Body of pancreas (tissue), 4 donors: ENCODE data around the gene UBAC1. TPM values are rescaled to one million over a fixed set of nuclear protein-coding genes. Genes with fewer than 3 reads are reported as not detected.

Experiments used
- ATAC-seq: fragments of 150-250 bp; one replicate; pipeline ENCODE4 v1.9.1; 2016
- DNase-seq, 4 donors: peaks; one replicate each; pipeline ENCODE4 v3.0.0-alpha.2; 2019
- H3K27ac ChIP-seq, 4 donors: fragments of 200-600 bp; sonication (generic); 1 replicate in 3 of 4; 2 replicates in 1 of 4; pipeline versions ENCODE4 v1.5.1 to v1.6.1; 2016 to 2019; ENCODE audit warnings: mild to moderate bottlenecking in 1 of 4, mixed read lengths in 1 of 4, moderate library complexity in 1 of 4
- H3K27me3 ChIP-seq, 2 donors: fragments of 200-600 bp; sonication (generic); one replicate each; pipeline ENCODE4 v1.6.0; 2016; ENCODE audit warnings: mild to moderate bottlenecking in 1 of 2
- H3K36me3 ChIP-seq, 2 donors: fragments of 200-600 bp; sonication (generic); replicated peaks in 1 of 2; 2 replicates each; pipeline ENCODE4 v1.5.1; 2016; ENCODE audit warnings: low read depth in 2 of 2; ENCODE audit not compliant: insufficient read depth in 1 of 2
- H3K4me1 ChIP-seq: fragments of 200-600 bp; sonication (generic); one replicate; pipeline ENCODE4 v1.6.0; 2016
- H3K4me3 ChIP-seq, 2 donors: fragments of 200-600 bp; sonication (generic); 1 replicate in 1 of 2; 2 replicates in 1 of 2; pipeline ENCODE4 v1.5.1; 2016 to 2019
- H3K9me3 ChIP-seq, 3 donors: fragments of 200-600 bp; sonication (generic); 1 replicate in 2 of 3; 2 replicates in 1 of 3; pipeline ENCODE4 v1.5.1; 2016
- POLR2A ChIP-seq, 3 donors: fragments of 450-650 bp; IDR thresholded peaks; one replicate each; pipeline ENCODE4 v1.6.1; 2016; ENCODE audit warnings: antibody characterized with exemption in 3 of 3, mild to moderate bottlenecking in 2 of 3
- WGBS, 2 donors: methylation state at CpG; one replicate each; pipeline ENCODE4 v1.1.5; 2017; 5-methylcytosine and 5-hydroxymethylcytosine counted together
- intact Hi-C: fragments of 100-400 bp; cut with DNase I; formaldehyde crosslinking; loops from one replicate; pipeline ENCODE4 v1.15.1; 2023
- total RNA-seq, 2 donors: library from RNA; depleted of rRNA; stranded (reverse); fragments of >200 nt; gene quantifications; one replicate each; pipeline ENCODE4 v1.1.0, GENCODE V29; 2016
- TF ChIP-seq, protein P1 (sequence below), 7 experiments: fragments of 450-650 bp in 4 of 7; fragments of 200-600 bp in 3 of 7; sonication (generic) in 3 of 7; IDR thresholded peaks; one replicate each; pipeline ENCODE4 v1.5.1; 2016 to 2019; ENCODE audit warnings: antibody characterized with exemption in 7 of 7

UBAC1 gene
- total RNA-seq, 2 donors from 2014 or later, result 17.4 to 25.4 TPM

GRCh38 chr9:135903786-135904520 is 57.2 kb downstream of the UBAC1 start:
- intact Hi-C loops, result no loop called here
- TF ChIP-seq, protein P1, sequence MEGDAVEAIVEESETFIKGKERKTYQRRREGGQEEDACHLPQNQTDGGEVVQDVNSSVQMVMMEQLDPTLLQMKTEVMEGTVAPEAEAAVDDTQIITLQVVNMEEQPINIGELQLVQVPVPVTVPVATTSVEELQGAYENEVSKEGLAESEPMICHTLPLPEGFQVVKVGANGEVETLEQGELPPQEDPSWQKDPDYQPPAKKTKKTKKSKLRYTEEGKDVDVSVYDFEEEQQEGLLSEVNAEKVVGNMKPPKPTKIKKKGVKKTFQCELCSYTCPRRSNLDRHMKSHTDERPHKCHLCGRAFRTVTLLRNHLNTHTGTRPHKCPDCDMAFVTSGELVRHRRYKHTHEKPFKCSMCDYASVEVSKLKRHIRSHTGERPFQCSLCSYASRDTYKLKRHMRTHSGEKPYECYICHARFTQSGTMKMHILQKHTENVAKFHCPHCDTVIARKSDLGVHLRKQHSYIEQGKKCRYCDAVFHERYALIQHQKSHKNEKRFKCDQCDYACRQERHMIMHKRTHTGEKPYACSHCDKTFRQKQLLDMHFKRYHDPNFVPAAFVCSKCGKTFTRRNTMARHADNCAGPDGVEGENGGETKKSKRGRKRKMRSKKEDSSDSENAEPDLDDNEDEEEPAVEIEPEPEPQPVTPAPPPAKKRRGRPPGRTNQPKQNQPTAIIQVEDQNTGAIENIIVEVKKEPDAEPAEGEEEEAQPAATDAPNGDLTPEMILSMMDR (IDR thresholded peaks at IDR 0.05), result no peak
- no peak for TF ChIP-seq POLR2A (IDR thresholded peaks at IDR 0.05)
- no peaks in the 10 kb centered on the region for H3K36me3 ChIP-seq
- no peak for DNase-seq
- H3K4me1 ChIP-seq, result peaks cover 34% of the 10 kb centered on the region
- H3K4me3 ChIP-seq, result no peak overlapping the region
- WGBS, 2 donors, result 93 to 95% methylated on average over 12 to 16 of the region's 16 CpGs
- H3K27ac ChIP-seq, result peak overlapping the region in 1 of 4 donors; percentile 66
- no peaks in the 10 kb centered on the region for H3K27me3 ChIP-seq
- ATAC-seq, result no peak
- no peaks in the 10 kb centered on the region for H3K9me3 ChIP-seq

DNA sequence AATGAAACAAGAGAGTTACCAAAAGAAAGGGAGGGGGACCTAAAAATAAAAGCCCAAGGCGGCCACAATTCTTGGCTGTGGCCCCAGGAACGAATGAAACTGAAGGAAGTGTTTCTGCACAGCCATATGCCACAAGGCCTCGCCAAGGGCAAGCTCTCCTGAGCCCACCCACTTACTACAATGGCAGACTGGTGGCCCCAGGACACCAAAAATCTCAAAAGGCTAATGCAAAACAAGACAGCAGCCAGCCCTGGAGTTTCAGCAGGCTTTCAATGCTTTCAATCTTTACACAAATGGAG is 57.9 kb downstream of the UBAC1 start:
- DNase-seq (no peak), ATAC-seq (no peak)
- Histone ChIP-seq H3K4me3 (no peak overlapping the region), H3K4me1 (peaks cover 28% of the 10 kb centered on the region), H3K27me3 (no peaks in the 10 kb centered on the region), H3K9me3 (no peaks in the 10 kb centered on the region), H3K27ac (no peak overlapping the region), H3K36me3 (no peaks in the 10 kb centered on the region)
- intact Hi-C loops, result no loop called here
- TF ChIP-seq, protein P1 (IDR thresholded peaks at IDR 0.05), result no peak
- TF ChIP-seq POLR2A (IDR thresholded peaks at IDR 0.05), result no peak
- 61 to 65% methylated on average over 3 of the region's 3 CpGs for WGBS, 2 donors

GRCh38 chr9:135902655-135903357 is 58.4 kb downstream of the UBAC1 start:
- Histone ChIP-seq H3K4me3 (no peak overlapping the region), H3K36me3 (no peaks in the 10 kb centered on the region), H3K27ac (no peak overlapping the region), H3K9me3 (no peaks in the 10 kb centered on the region), H3K27me3 (no peaks in the 10 kb centered on the region), H3K4me1 (peaks cover 25% of the 10 kb centered on the region)
- intact Hi-C loops, result no loop called here
- TF ChIP-seq POLR2A (IDR thresholded peaks at IDR 0.05), result no peak
- TF ChIP-seq, protein P1 (IDR thresholded peaks at IDR 0.05), result no peak
- DNase-seq (no peak), ATAC-seq (no peak)
- WGBS, 2 donors, result 77 to 90% methylated on average over 12 of the region's 12 CpGs

DNA sequence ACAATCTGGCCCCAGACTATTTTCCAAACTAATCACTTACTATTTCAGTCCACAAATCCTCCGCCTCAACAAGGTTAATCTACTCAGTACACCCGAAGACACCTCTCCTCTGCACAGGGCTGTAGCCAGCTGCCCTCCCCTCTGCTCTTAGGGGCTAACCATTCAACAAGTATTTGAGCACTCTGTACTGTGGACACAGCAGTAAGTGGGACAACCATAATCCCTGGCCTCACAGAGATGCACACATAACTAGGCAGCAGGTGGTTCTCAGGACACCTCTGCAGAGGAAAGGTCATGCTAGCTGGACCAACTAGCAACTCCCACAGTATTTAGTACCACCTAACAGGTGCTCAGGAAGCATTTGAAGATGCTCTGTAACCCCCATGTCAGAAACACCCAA is 59.3 kb downstream of the UBAC1 start:
- ATAC-seq (no peak), DNase-seq (no peak)
- TF ChIP-seq POLR2A (IDR thresholded peaks at IDR 0.05), result no peak
- TF ChIP-seq, protein P1 (IDR thresholded peaks at IDR 0.05), result no peak
- intact Hi-C loops, result no loop called here
- Histone ChIP-seq H3K36me3 (no peaks in the 10 kb centered on the region), H3K27ac (no peak overlapping the region), H3K4me3 (no peak overlapping the region), H3K27me3 (no peaks in the 10 kb centered on the region), H3K4me1 (peaks cover 25% of the 10 kb centered on the region), H3K9me3 (no peaks in the 10 kb centered on the region)
- WGBS, 2 donors, result 82 to 93% methylated on average over 2 of the region's 2 CpGs
